ENCODE results near the gene RPL6. TPM values are rescaled to one million over a fixed set of nuclear protein-coding genes. Genes with fewer than 3 reads are reported as not detected.

RPL6 gene
- total and polyA plus RNA-seq, 9 of the 15 experiments (the other 6 are each of a cell fraction or from before 2014, with no cell fraction given): 1,519 to 3,103 (median 2,396) TPM

DNA sequence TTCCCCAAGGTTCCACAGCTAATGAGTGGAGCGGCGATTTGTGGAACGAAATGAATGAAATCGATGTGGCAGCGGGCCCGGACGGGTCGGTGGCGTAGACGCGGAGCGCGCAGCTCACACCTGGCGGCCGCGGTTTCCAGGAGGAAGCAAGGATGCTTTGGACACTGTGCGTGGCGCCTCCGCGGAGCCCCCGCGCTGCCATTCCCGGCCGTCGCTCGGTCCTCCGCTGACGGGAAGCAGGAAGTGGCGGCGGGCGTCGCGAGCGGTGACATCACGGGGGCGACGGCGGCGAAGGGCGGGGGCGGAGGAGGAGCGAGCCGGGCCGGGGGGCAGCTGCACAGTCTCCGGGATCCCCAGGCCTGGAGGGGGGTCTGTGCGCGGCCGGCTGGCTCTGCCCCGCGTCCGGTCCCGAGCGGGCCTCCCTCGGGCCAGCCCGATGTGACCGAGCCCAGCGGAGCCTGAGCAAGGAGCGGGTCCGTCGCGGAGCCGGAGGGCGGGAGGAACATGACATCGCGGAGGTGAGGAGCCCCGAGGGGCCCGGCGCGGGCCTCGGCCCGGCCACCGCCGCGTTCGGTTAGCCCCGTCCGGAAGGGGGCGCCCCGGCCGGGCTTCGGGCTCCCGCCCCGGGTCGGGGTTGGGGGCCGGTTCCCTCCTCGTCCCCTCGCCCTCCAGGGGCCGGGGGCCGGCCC lies 9.3 kb upstream of the RPL6 start, which contains the start of gene PTPN11 (continued):
- TF ChIP-seq, protein P1, sequence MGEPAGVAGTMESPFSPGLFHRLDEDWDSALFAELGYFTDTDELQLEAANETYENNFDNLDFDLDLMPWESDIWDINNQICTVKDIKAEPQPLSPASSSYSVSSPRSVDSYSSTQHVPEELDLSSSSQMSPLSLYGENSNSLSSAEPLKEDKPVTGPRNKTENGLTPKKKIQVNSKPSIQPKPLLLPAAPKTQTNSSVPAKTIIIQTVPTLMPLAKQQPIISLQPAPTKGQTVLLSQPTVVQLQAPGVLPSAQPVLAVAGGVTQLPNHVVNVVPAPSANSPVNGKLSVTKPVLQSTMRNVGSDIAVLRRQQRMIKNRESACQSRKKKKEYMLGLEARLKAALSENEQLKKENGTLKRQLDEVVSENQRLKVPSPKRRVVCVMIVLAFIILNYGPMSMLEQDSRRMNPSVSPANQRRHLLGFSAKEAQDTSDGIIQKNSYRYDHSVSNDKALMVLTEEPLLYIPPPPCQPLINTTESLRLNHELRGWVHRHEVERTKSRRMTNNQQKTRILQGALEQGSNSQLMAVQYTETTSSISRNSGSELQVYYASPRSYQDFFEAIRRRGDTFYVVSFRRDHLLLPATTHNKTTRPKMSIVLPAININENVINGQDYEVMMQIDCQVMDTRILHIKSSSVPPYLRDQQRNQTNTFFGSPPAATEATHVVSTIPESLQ (CRISPR knock-in tag; IDR thresholded peaks at IDR 0.05): no peak
- TF ChIP-seq U2AF2 (optimal IDR thresholded peaks at IDR 0.05; ENCODE audit: low read depth, low read length) (no peak), ZNF778 (CRISPR knock-in tag; IDR thresholded peaks at IDR 0.05) (no peak), RERE (CRISPR knock-in tag; IDR thresholded peaks at IDR 0.05; ENCODE audit: borderline replicate concordance) (no peak), POLR3A (IDR thresholded peaks at IDR 0.05; ENCODE audit: borderline replicate concordance, extremely low read depth, insufficient read depth, insufficient read length) (no peak), NELFE (IDR thresholded peaks at IDR 0.05; ENCODE audit: insufficient read depth, insufficient read length) (no peak), BCOR (IDR thresholded peaks at IDR 0.05) (0 out of 2 replicates have a peak, but pooled peaks have one; percentile 30), POLR2AphosphoS5 (IDR thresholded peaks at IDR 0.05; ENCODE audit: control insufficient read depth, insufficient read depth, low read depth, low read length) (peak; percentile 93), NCOA1 (IDR thresholded peaks at IDR 0.05; ENCODE audit: low read depth) (no peak), RHOXF2B (CRISPR knock-in tag; conservative IDR thresholded peaks at IDR 0.05) (no peak)
- TF ChIP-seq, protein P2, sequence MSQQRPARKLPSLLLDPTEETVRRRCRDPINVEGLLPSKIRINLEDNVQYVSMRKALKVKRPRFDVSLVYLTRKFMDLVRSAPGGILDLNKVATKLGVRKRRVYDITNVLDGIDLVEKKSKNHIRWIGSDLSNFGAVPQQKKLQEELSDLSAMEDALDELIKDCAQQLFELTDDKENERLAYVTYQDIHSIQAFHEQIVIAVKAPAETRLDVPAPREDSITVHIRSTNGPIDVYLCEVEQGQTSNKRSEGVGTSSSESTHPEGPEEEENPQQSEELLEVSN (IDR thresholded peaks at IDR 0.05; ENCODE audit: borderline replicate concordance in 1 of 2, extremely low read depth in 1 of 2, insufficient read depth in 1 of 2, insufficient read length in 1 of 2, low read depth in 1 of 2, low read length in 1 of 2, poor library complexity in 1 of 2, severe bottlenecking in 1 of 2): peak; percentile 38 to 71
- TF ChIP-seq, protein P3, sequence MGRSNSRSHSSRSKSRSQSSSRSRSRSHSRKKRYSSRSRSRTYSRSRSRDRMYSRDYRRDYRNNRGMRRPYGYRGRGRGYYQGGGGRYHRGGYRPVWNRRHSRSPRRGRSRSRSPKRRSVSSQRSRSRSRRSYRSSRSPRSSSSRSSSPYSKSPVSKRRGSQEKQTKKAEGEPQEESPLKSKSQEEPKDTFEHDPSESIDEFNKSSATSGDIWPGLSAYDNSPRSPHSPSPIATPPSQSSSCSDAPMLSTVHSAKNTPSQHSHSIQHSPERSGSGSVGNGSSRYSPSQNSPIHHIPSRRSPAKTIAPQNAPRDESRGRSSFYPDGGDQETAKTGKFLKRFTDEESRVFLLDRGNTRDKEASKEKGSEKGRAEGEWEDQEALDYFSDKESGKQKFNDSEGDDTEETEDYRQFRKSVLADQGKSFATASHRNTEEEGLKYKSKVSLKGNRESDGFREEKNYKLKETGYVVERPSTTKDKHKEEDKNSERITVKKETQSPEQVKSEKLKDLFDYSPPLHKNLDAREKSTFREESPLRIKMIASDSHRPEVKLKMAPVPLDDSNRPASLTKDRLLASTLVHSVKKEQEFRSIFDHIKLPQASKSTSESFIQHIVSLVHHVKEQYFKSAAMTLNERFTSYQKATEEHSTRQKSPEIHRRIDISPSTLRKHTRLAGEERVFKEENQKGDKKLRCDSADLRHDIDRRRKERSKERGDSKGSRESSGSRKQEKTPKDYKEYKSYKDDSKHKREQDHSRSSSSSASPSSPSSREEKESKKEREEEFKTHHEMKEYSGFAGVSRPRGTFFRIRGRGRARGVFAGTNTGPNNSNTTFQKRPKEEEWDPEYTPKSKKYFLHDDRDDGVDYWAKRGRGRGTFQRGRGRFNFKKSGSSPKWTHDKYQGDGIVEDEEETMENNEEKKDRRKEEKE (IDR thresholded peaks at IDR 0.05; ENCODE audit: borderline replicate concordance in 1 of 2, control insufficient read depth in 1 of 2, low read depth in 2 of 2, low read length in 1 of 2): 0 out of 4 replicates have a peak, but pooled peaks of 1 of the 2 experiments have one; percentile 32
- TF ChIP-seq, protein P4, sequence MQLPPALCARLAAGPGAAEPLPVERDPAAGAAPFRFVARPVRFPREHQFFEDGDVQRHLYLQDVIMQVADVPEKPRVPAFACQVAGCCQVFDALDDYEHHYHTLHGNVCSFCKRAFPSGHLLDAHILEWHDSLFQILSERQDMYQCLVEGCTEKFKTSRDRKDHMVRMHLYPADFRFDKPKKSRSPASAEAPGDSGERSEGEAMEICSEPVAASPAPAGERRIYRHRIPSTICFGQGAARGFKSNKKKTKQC (CRISPR knock-in tag; IDR thresholded peaks at IDR 0.05): peak; percentile 17

Data from K562 (cell line).